ENCODE results near the gene LRRC49. TPM values are rescaled to one million over a fixed set of nuclear protein-coding genes. Genes with fewer than 3 reads are reported as not detected.

Gene LRRC49
- total and polyA plus RNA-seq, 2 experiments from 2014 or later = 8.5 to 14.6 TPM

DNA sequence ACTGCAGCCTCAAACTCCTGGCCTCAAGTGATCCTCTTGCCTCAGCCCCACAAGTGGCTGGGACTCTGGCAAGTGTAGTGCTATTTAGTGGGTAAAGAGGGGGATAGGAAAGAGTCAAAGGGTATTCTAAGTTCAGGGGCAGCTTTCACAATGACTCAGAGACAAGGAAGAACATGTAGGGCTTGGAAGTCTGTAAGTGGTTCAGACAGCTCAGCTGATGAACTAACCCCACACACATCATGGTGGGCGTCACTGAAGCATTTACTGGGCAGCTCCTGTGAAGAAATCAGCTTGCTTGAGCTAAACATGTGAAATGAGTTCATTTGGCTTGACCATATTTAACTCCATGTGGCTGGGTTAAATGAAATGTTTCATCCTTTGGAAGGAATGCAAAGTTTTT is 188.1 kb downstream of the LRRC49 start:
- H3K36me3 Mint-ChIP-seq (ENCODE audit: low read depth) = peaks cover 2% of the 10 kb centered on the region; the same call in 1 of the 3 replicates
- DNase-seq (ENCODE audit: low spot score) (no peak), ATAC-seq (no peak)
- H3K4me1 Mint-ChIP-seq = peaks cover 14% of the 10 kb centered on the region
- H3K9me2 ChIP-seq (ENCODE audit: insufficient read depth) = peaks cover 11% of the 10 kb centered on the region; the same call in 1 of the 2 replicates
- H3K4me3 ChIP-seq = no peak overlapping the region
- H2AFZ ChIP-seq = no peak overlapping the region
- peaks cover 10% of the 10 kb centered on the region for H3K4me1 ChIP-seq (ENCODE audit: insufficient read depth)
- TF ChIP-seq, protein P1, sequence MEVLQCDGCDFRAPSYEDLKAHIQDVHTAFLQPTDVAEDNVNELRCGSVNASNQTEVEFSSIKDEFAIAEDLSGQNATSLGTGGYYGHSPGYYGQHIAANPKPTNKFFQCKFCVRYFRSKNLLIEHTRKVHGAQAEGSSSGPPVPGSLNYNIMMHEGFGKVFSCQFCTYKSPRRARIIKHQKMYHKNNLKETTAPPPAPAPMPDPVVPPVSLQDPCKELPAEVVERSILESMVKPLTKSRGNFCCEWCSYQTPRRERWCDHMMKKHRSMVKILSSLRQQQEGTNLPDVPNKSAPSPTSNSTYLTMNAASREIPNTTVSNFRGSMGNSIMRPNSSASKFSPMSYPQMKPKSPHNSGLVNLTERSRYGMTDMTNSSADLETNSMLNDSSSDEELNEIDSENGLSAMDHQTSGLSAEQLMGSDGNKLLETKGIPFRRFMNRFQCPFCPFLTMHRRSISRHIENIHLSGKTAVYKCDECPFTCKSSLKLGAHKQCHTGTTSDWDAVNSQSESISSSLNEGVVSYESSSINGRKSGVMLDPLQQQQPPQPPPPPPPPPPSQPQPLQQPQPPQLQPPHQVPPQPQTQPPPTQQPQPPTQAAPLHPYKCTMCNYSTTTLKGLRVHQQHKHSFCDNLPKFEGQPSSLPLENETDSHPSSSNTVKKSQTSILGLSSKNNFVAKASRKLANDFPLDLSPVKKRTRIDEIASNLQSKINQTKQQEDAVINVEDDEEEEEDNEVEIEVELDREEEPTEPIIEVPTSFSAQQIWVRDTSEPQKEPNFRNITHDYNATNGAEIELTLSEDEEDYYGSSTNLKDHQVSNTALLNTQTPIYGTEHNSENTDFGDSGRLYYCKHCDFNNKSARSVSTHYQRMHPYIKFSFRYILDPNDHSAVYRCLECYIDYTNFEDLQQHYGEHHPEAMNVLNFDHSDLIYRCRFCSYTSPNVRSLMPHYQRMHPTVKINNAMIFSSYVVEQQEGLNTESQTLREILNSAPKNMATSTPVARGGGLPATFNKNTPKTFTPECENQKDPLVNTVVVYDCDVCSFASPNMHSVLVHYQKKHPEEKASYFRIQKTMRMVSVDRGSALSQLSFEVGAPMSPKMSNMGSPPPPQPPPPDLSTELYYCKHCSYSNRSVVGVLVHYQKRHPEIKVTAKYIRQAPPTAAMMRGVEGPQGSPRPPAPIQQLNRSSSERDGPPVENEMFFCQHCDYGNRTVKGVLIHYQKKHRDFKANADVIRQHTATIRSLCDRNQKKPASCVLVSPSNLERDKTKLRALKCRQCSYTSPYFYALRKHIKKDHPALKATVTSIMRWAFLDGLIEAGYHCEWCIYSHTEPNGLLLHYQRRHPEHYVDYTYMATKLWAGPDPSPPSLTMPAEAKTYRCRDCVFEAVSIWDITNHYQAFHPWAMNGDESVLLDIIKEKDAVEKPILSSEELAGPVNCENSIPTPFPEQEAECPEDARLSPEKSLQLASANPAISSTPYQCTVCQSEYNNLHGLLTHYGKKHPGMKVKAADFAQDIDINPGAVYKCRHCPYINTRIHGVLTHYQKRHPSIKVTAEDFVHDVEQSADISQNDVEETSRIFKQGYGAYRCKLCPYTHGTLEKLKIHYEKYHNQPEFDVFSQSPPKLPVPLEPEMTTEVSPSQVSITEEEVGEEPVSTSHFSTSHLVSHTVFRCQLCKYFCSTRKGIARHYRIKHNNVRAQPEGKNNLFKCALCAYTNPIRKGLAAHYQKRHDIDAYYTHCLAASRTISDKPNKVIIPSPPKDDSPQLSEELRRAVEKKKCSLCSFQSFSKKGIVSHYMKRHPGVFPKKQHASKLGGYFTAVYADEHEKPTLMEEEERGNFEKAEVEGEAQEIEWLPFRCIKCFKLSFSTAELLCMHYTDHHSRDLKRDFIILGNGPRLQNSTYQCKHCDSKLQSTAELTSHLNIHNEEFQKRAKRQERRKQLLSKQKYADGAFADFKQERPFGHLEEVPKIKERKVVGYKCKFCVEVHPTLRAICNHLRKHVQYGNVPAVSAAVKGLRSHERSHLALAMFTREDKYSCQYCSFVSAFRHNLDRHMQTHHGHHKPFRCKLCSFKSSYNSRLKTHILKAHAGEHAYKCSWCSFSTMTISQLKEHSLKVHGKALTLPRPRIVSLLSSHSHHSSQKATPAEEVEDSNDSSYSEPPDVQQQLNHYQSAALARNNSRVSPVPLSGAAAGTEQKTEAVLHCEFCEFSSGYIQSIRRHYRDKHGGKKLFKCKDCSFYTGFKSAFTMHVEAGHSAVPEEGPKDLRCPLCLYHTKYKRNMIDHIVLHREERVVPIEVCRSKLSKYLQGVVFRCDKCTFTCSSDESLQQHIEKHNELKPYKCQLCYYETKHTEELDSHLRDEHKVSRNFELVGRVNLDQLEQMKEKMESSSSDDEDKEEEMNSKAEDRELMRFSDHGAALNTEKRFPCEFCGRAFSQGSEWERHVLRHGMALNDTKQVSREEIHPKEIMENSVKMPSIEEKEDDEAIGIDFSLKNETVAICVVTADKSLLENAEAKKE (CRISPR knock-in tag; IDR thresholded peaks at IDR 0.05) = no peak
- TF ChIP-seq CREB1 (CRISPR knock-in tag; IDR thresholded peaks at IDR 0.05; ENCODE audit: low read depth) = no peak
- TF ChIP-seq POLR2AphosphoS5 (IDR thresholded peaks at IDR 0.05; ENCODE audit: low read depth) = no peak
- no peak for TF ChIP-seq JUNB (IDR thresholded peaks at IDR 0.05; ENCODE audit: unreplicated experiment)
- TF ChIP-seq NANOG (IDR thresholded peaks at IDR 0.05; ENCODE audit: borderline replicate concordance) = no peak
- no peak for TF ChIP-seq ZNF114 (CRISPR knock-in tag; IDR thresholded peaks at IDR 0.05)
- no peak for TF ChIP-seq EZH2 (IDR thresholded peaks at IDR 0.05; ENCODE audit: low read depth, unreplicated experiment)
- TF ChIP-seq, protein P2, sequence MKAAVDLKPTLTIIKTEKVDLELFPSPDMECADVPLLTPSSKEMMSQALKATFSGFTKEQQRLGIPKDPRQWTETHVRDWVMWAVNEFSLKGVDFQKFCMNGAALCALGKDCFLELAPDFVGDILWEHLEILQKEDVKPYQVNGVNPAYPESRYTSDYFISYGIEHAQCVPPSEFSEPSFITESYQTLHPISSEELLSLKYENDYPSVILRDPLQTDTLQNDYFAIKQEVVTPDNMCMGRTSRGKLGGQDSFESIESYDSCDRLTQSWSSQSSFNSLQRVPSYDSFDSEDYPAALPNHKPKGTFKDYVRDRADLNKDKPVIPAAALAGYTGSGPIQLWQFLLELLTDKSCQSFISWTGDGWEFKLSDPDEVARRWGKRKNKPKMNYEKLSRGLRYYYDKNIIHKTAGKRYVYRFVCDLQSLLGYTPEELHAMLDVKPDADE (IDR thresholded peaks at IDR 0.05) = no peak
- no peak for TF ChIP-seq STAT1 (IDR thresholded peaks at IDR 0.05; ENCODE audit: unreplicated experiment)
- no peak for TF ChIP-seq CTCF (conservative IDR thresholded peaks at IDR 0.05; ENCODE audit: low read depth in 2 of 2)
- no peak for TF ChIP-seq REST (IDR thresholded peaks at IDR 0.05; ENCODE audit: unreplicated experiment)
- H3K27ac Mint-ChIP-seq = no peak overlapping the region
- H3K27ac ChIP-seq (ENCODE audit: low read depth) = no peak overlapping the region
- H3K4me2 ChIP-seq = no peak overlapping the region
- no peaks in the 10 kb centered on the region for H3F3A ChIP-seq (replicated peaks; ENCODE audit: low read depth)
- H3K27me3 ChIP-seq (ENCODE audit: insufficient read depth) = peaks cover 27% of the 10 kb centered on the region
- H3K4me3 Mint-ChIP-seq = no peak overlapping the region
- H3K79me2 ChIP-seq (replicated peaks; ENCODE audit: insufficient read depth) = no peaks in the 10 kb centered on the region
- no peaks in the 10 kb centered on the region for H3K36me3 ChIP-seq (ENCODE audit: insufficient read depth)
- no peaks in the 10 kb centered on the region for H4K20me1 ChIP-seq (replicated peaks; ENCODE audit: insufficient read depth)
- H3K27me3 Mint-ChIP-seq (ENCODE audit: insufficient read depth, low read depth, poor library complexity) = peaks cover 31% of the 10 kb centered on the region
- no peaks in the 10 kb centered on the region; the same call in 2 of the 3 replicates for H3K9me3 Mint-ChIP-seq

Data from GM23338 (cell line).